Aorta (tissue), 5 donors: Measurements from ENCODE around the gene PDE6D. TPM values are rescaled to one million over a fixed set of nuclear protein-coding genes. Genes with fewer than 3 reads are reported as not detected.

ENCODE experiments used
- ATAC-seq: fragments of 200-7000 bp; cut with Tn5 transposase; one replicate; pipeline ENCODE4 v1.9.1; 2022; ENCODE audit warnings: moderate library complexity; ENCODE audit not compliant: low FRiP score
- DNase-seq, 2 donors: peaks; one replicate each; pipeline ENCODE4 v3.0.0-alpha.2; 2020
- H3K27ac ChIP-seq, 2 donors: one replicate each; pipeline ENCODE4 v1.5.1; 2013; ENCODE audit warnings: low read length in 2 of 2, mild to moderate bottlenecking in 2 of 2, moderate library complexity in 2 of 2, control low read depth in 1 of 2, inconsistent platforms in 1 of 2, low read depth in 1 of 2
- H3K27me3 ChIP-seq, 2 donors: one replicate each; pipeline ENCODE4 v1.6.1; 2013; ENCODE audit warnings: control low read depth in 1 of 2, low read length in 1 of 2, mild to moderate bottlenecking in 1 of 2, moderate library complexity in 1 of 2; ENCODE audit not compliant: insufficient read depth in 2 of 2, control insufficient read depth in 1 of 2
- H3K36me3 ChIP-seq, 2 donors: one replicate each; pipeline ENCODE4 v1.6.1; 2013; ENCODE audit warnings: control low read depth in 1 of 2, low read length in 1 of 2, mild to moderate bottlenecking in 1 of 2; ENCODE audit not compliant: insufficient read depth in 2 of 2, control insufficient read depth in 1 of 2
- H3K4me1 ChIP-seq, 2 donors: one replicate each; pipeline ENCODE4 v1.6.1; 2013; ENCODE audit warnings: low read length in 2 of 2, control low read depth in 1 of 2, mild to moderate bottlenecking in 1 of 2, moderate library complexity in 1 of 2; ENCODE audit not compliant: insufficient read depth in 2 of 2, control insufficient read depth in 1 of 2
- H3K4me3 ChIP-seq, 2 donors: one replicate each; pipeline ENCODE4 v1.5.1; 2013; ENCODE audit warnings: low read length in 2 of 2, control low read depth in 1 of 2, mild to moderate bottlenecking in 1 of 2
- H3K9me3 ChIP-seq: one replicate; pipeline ENCODE4 v1.6.1; 2013; ENCODE audit warnings: mild to moderate bottlenecking, low read length; ENCODE audit not compliant: control insufficient read depth
- WGBS, 2 donors: extraction: QIAGEN DNeasy Blood & Tissue Kit; methylation state at CpG; one replicate each; pipeline ENCODE4 v1.1.7; 2013; 5-methylcytosine and 5-hydroxymethylcytosine counted together
- intact Hi-C, 2 donors: fragments of 100-400 bp; cut with DNase I; formaldehyde crosslinking; loops; one replicate each; pipeline versions ENCODE4 v1.14.2 to v1.15.0; 2022
- polyA plus RNA-seq, 2 donors: library from polyadenylated mRNA; stranded (reverse); fragments of 200-250 nt; gene quantifications; one replicate each; pipeline ENCODE4 v1.2.3, GENCODE V29; 2013
- total RNA-seq, 2 donors: library from RNA; stranded (reverse); fragmentation: NEBNext Ultra II Directional; extraction: Animal tissue kit (Norgen Biotek cat#: 25700); gene quantifications; one replicate each; pipeline ENCODE4 v1.2.1, GENCODE V29; 2021
- donor health status: healthy with polysubstance abuse.
- donor health status: Bipolar disorder and iron deficiency.
- donor health status: DM: no; HTN: no; CAD: no.
- donor health status: DM: no; HTN: no; CAD: no.
- donor health status: DM: yes; HTN: yes; CAD: no.

Gene PDE6D
- total and polyA plus RNA-seq, 4 donors = 22.9 to 26.9 (median 24.8) TPM

GRCh38 chr2:231781798-231782726, 980 bp upstream of the PDE6D start:
- no peaks in the 10 kb centered on the region for H3K36me3 ChIP-seq
- H3K4me3 ChIP-seq = peak overlapping the region; percentile 86 to 93
- intact Hi-C loops = loop anchor here (5.0 to 10.0 kb wide), 2 partner anchors 170 to 177 kb away; no protein-coding TSS in a partner anchor
- H3K27ac ChIP-seq = peak overlapping the region in 1 of 2 donors; percentile 81
- DNase-seq (no peak), ATAC-seq (no peak)
- 1 to 2% methylated on average over 12 of the region's 12 CpGs for WGBS, 2 donors
- H3K9me3 ChIP-seq = no peaks in the 10 kb centered on the region
- peaks cover 2 to 5% of the 10 kb centered on the region in 2 donors for H3K4me1 ChIP-seq
- no peaks in the 10 kb centered on the region for H3K27me3 ChIP-seq

GRCh38 chr2:231780123-231780908, 766 bp downstream of the PDE6D start:
- H3K4me3 ChIP-seq = peak overlapping the region; percentile 39 to 93
- 8 to 9% methylated on average over 49 to 51 of the region's 51 CpGs for WGBS, 2 donors
- no peaks in the 10 kb centered on the region for H3K36me3 ChIP-seq
- DNase-seq (peak in 1 of 2 donors; percentile 48), ATAC-seq (peak; percentile 4)
- intact Hi-C loops = loop anchor here (5.0 to 10.0 kb wide), 2 partner anchors 168 to 176 kb away; no protein-coding TSS in a partner anchor
- no peak overlapping the region for H3K27ac ChIP-seq
- no peaks in the 10 kb centered on the region for H3K9me3 ChIP-seq
- H3K27me3 ChIP-seq = no peaks in the 10 kb centered on the region
- peaks cover 0 to 2% of the 10 kb centered on the region in 2 donors for H3K4me1 ChIP-seq

DNA sequence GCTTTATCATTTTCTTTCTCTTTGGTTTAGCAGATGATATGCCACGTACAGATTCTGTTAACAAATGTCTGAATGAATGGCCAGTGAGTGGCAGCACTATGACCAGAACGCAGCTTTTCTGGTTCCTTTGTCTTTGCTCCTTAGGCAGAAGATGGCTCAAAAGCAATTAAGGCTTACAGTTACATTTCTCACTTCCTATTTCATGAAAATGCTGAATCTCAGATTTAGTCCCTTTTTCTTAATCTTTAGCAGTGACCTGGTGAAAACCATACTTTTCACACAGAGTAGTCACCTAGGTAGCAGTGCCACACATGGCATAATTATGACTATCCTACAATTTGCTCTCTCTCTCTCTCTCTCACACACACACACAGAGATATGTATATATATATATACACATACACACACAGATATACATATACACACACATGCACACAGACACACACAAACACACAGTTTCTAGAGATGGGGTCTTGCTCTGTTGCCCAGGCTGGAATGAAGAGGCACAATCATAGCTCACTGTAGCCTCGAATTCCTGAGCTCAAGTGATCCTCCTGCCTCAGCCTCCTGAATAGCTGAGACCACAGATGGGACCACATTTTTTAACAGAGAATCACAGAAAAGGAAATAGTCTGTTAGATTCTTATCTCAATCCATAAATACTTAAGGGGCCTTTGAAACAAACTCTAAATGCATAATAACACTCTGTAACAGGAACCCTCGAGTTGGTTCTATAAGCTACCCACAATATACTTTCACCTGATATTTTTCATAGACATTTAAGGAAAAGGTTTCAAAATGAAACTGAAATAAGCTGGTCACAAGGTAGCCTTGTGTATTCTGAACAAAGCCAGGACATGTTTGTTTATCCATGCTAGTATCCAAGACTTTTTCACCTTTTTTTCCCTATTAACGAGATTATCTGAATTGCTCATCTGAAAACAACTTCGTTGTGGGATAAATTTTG, 11.6 kb downstream of the PDE6D start:
- Histone ChIP-seq H3K27me3 (no peaks in the 10 kb centered on the region), H3K36me3 (no peaks in the 10 kb centered on the region), H3K9me3 (no peaks in the 10 kb centered on the region), H3K27ac (no peak overlapping the region), H3K4me1 (no peaks in the 10 kb centered on the region), H3K4me3 (no peak overlapping the region)
- DNase-seq (no peak), ATAC-seq (no peak)
- WGBS, 2 donors = 90 to 91% methylated on average over 6 of the region's 6 CpGs
- intact Hi-C loops = no loop called here

DNA sequence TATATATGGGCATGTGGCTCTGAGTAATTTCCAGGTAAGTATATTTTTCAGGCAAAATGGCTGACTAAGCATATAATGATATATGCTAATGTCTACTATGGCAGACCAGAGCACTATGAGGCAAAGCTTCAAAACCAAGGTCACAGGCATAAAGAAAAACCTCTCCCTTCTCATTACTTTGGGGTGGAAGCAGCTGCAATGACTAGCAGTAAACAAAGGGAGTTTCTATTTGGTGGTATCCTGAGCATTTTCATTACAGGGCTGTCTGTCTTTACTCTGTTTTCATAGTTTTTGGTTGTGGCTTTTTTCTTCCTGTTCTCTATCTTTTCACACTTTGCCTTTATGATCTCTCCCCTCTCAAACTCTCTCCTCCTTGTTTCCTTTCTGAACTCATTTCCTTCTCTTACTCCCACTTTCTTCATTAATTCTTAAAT, 15.6 kb downstream of the PDE6D start:
- Histone ChIP-seq H3K4me1 (no peaks in the 10 kb centered on the region), H3K36me3 (no peaks in the 10 kb centered on the region), H3K9me3 (no peaks in the 10 kb centered on the region), H3K27ac (no peak overlapping the region), H3K4me3 (no peak overlapping the region), H3K27me3 (no peaks in the 10 kb centered on the region)
- DNase-seq = no peak
- no peak for ATAC-seq
- intact Hi-C loops = no loop called here

DNA sequence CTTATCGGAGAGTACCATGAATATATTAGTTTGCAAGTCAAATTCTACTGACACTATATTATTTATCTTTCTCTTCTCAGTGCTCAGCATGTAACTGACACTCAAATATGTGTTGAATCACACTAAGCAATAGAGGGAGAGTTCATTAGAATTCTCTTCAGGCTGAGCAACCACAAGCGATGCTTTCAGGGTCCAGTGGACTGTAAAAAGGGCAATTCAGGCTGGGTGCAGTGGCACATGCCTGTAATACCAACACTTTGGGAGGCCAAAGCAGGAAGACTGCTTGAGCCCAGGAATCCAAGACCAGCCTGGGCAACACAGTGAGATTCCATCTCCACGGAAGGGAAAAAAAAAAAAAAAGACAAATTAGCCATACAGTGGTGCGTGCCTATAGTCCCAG, 16.3 kb downstream of the PDE6D start:
- Histone ChIP-seq H3K4me1 (no peaks in the 10 kb centered on the region), H3K4me3 (no peak overlapping the region), H3K36me3 (no peaks in the 10 kb centered on the region), H3K9me3 (no peaks in the 10 kb centered on the region), H3K27ac (no peak overlapping the region), H3K27me3 (no peaks in the 10 kb centered on the region)
- no peak for DNase-seq
- no peak for ATAC-seq
- 86 to 87% methylated on average over 4 of the region's 4 CpGs for WGBS, 2 donors
- intact Hi-C loops = no loop called here

- Histone ChIP-seq H3K27me3 (no peaks in the 10 kb centered on the region), H3K27ac (no peak overlapping the region), H3K4me3 (no peak overlapping the region), H3K9me3 (no peaks in the 10 kb centered on the region), H3K36me3 (no peaks in the 10 kb centered on the region), H3K4me1 (no peaks in the 10 kb centered on the region)
- DNase-seq (no peak), ATAC-seq (no peak)
- intact Hi-C loops = no loop called here
These were observed 17.0 kb downstream of the PDE6D start for GRCh38 chr2:231764124-231764523.

- Histone ChIP-seq H3K36me3 (no peaks in the 10 kb centered on the region), H3K4me1 (no peaks in the 10 kb centered on the region), H3K4me3 (no peak overlapping the region), H3K9me3 (no peaks in the 10 kb centered on the region), H3K27me3 (no peaks in the 10 kb centered on the region), H3K27ac (no peak overlapping the region)
- intact Hi-C loops = no loop called here
- ATAC-seq = no peak
- no peak for DNase-seq
- WGBS, 2 donors = 91 to 95% methylated on average over 2 of the region's 2 CpGs
These were observed 19.3 kb downstream of the PDE6D start for GRCh38 chr2:231761735-231762134.

DNA sequence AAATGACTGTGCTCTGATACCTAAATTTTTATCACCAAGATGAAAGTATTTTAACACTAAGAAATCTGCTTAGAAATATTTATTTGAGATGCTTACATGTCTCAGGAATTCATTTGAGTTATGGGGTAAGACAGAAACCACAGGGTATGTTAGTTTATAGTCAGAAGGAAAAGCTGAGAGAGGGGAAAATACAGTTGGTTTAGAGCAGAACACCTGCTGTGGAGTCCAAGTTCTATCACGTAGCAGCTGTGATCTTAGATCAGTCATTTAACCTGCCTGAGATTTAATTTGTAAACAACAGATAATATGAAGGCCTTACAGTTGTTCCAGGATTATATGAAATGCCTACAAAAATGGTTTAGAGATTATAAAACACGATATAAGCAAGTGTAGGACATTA, 29.0 kb downstream of the PDE6D start:
- H3K27ac ChIP-seq = no peak overlapping the region
- WGBS, 2 donors = 88 to 91% methylated on average over 2 of the region's 2 CpGs
- H3K4me1 ChIP-seq = no peaks in the 10 kb centered on the region
- ATAC-seq (no peak), DNase-seq (no peak)
- H3K27me3 ChIP-seq = no peaks in the 10 kb centered on the region
- H3K36me3 ChIP-seq = no peaks in the 10 kb centered on the region
- intact Hi-C loops = no loop called here
- H3K4me3 ChIP-seq = no peak overlapping the region
- no peaks in the 10 kb centered on the region for H3K9me3 ChIP-seq
